BLaER1 treated with 17β-estradiol and CSF1 and Interleukin-3, amounts not matched to agents 10 nM and 100 nM (cell line): ENCODE results near the gene SLC13A4.

Experiments
- H3K27ac ChIP-seq, 11 experiments: shearing (Covaris generic); formaldehyde crosslinking; 2 replicates each; pipeline ENCODE4 v1.8.1; 2022
- H3K27me3 ChIP-seq, 11 experiments: shearing (Covaris generic); formaldehyde crosslinking; 2 replicates each; pipeline ENCODE4 v1.8.1; 2022
- H3K36me3 ChIP-seq, 11 experiments: shearing (Covaris generic); formaldehyde crosslinking; 2 replicates each; pipeline ENCODE4 v1.8.1; 2022
- H3K4me1 ChIP-seq, 10 experiments: shearing (Covaris generic); formaldehyde crosslinking; 2 replicates each; pipeline ENCODE4 v1.8.1; 2022
- H3K4me2 ChIP-seq, 11 experiments: shearing (Covaris generic); formaldehyde crosslinking; 2 replicates each; pipeline ENCODE4 v1.8.1; 2022
- H3K4me3 ChIP-seq, 10 experiments: shearing (Covaris generic); formaldehyde crosslinking; 2 replicates each; pipeline ENCODE4 v1.8.1; 2022
- H3K9ac ChIP-seq, 11 experiments: shearing (Covaris generic); formaldehyde crosslinking; 2 replicates each; pipeline ENCODE4 v1.8.1; 2022
- H3K9me3 ChIP-seq, 11 experiments: shearing (Covaris generic); formaldehyde crosslinking; replicated peaks in 1 of 11; 2 replicates each; pipeline ENCODE4 v1.8.1; 2022
- H4K20me1 ChIP-seq, 11 experiments: shearing (Covaris generic); formaldehyde crosslinking; 2 replicates each; pipeline ENCODE4 v1.8.1; 2022
- Cebpa-rat ChIP-seq, 11 experiments: shearing (Covaris generic); IDR thresholded peaks; 2 replicates each; pipeline ENCODE4 v1.8.1; 2022

Gene SLC13A4

GRCh38 chr7:135726911-135727673, 894 bp downstream of the SLC13A4 start:
- Histone ChIP-seq H3K27ac (no peak overlapping the region), H3K36me3 (no peaks in the 10 kb centered on the region), H3K4me1 (peaks cover 0 to 5% (median 0%) of the 10 kb centered on the region in 10 experiments; a peak in 1 of 20 replicates), H3K9me3 (no peaks in the 10 kb centered on the region), H3K4me2 (no peak overlapping the region), H4K20me1 (no peaks in the 10 kb centered on the region), H3K9ac (no peak overlapping the region), H3K27me3 (no peaks in the 10 kb centered on the region), H3K4me3 (no peak overlapping the region)
- TF ChIP-seq Cebpa-rat (IDR thresholded peaks at IDR 0.05): no peak

- H3K4me2 ChIP-seq: no peak overlapping the region
- no peak overlapping the region for H3K9ac ChIP-seq
- H3K27ac ChIP-seq: no peak overlapping the region
- no peak overlapping the region for H3K4me3 ChIP-seq
- peaks cover 0 to 5% (median 0%) of the 10 kb centered on the region in 10 experiments; a peak in 1 of 20 replicates for H3K4me1 ChIP-seq
- TF ChIP-seq Cebpa-rat (IDR thresholded peaks at IDR 0.05): no peak
- no peaks in the 10 kb centered on the region for H3K36me3 ChIP-seq
- H4K20me1 ChIP-seq: no peaks in the 10 kb centered on the region
- H3K27me3 ChIP-seq: no peaks in the 10 kb centered on the region
- H3K9me3 ChIP-seq: no peaks in the 10 kb centered on the region
These were observed 1.7 kb downstream of the SLC13A4 start for GRCh38 chr7:135726276-135726788.

- TF ChIP-seq Cebpa-rat (IDR thresholded peaks at IDR 0.05): no peak
- Histone ChIP-seq H3K27ac (no peak overlapping the region), H3K4me3 (no peak overlapping the region), H3K4me2 (no peak overlapping the region), H3K9me3 (no peaks in the 10 kb centered on the region), H3K36me3 (no peaks in the 10 kb centered on the region), H3K9ac (no peak overlapping the region), H3K27me3 (no peaks in the 10 kb centered on the region), H3K4me1 (peaks cover 0 to 5% (median 0%) of the 10 kb centered on the region in 10 experiments; a peak in 1 of 20 replicates), H4K20me1 (no peaks in the 10 kb centered on the region)
These were observed 4.6 kb downstream of the SLC13A4 start for GRCh38 chr7:135723411-135723810.

- no peak for TF ChIP-seq Cebpa-rat (IDR thresholded peaks at IDR 0.05)
- H3K4me2 ChIP-seq: no peak overlapping the region
- no peaks in the 10 kb centered on the region for H3K36me3 ChIP-seq
- no peaks in the 10 kb centered on the region for H4K20me1 ChIP-seq
- peaks cover 0 to under 1% (median 0%) of the 10 kb centered on the region in 10 experiments; a peak in 1 of 20 replicates for H3K4me1 ChIP-seq
- no peak overlapping the region for H3K4me3 ChIP-seq
- H3K27ac ChIP-seq: no peak overlapping the region
- no peaks in the 10 kb centered on the region for H3K9me3 ChIP-seq
- no peak overlapping the region for H3K9ac ChIP-seq
- H3K27me3 ChIP-seq: no peaks in the 10 kb centered on the region
These were observed 6.7 kb downstream of the SLC13A4 start for GRCh38 chr7:135721198-135721820.

GRCh38 chr7:135719688-135720087, 8.3 kb downstream of the SLC13A4 start:
- Histone ChIP-seq H3K36me3 (no peaks in the 10 kb centered on the region), H3K27me3 (no peaks in the 10 kb centered on the region), H4K20me1 (no peaks in the 10 kb centered on the region), H3K4me3 (no peak overlapping the region), H3K4me2 (no peak overlapping the region), H3K27ac (no peak overlapping the region), H3K9ac (no peak overlapping the region), H3K9me3 (no peaks in the 10 kb centered on the region), H3K4me1 (no peaks in the 10 kb centered on the region)
- TF ChIP-seq Cebpa-rat (IDR thresholded peaks at IDR 0.05): no peak

- Histone ChIP-seq H3K27ac (no peak overlapping the region), H3K4me3 (no peak overlapping the region), H3K27me3 (no peaks in the 10 kb centered on the region), H4K20me1 (no peaks in the 10 kb centered on the region), H3K9ac (no peak overlapping the region), H3K4me1 (no peaks in the 10 kb centered on the region), H3K36me3 (no peaks in the 10 kb centered on the region), H3K9me3 (no peaks in the 10 kb centered on the region), H3K4me2 (no peak overlapping the region)
- no peak for TF ChIP-seq Cebpa-rat (IDR thresholded peaks at IDR 0.05)
These were observed 9.1 kb downstream of the SLC13A4 start for GRCh38 chr7:135718794-135719437.

- Histone ChIP-seq H3K4me2 (no peak overlapping the region), H3K4me1 (no peaks in the 10 kb centered on the region), H3K9me3 (no peaks in the 10 kb centered on the region), H3K27me3 (no peaks in the 10 kb centered on the region), H3K36me3 (no peaks in the 10 kb centered on the region), H4K20me1 (no peaks in the 10 kb centered on the region), H3K9ac (no peak overlapping the region), H3K27ac (no peak overlapping the region), H3K4me3 (no peak overlapping the region)
- TF ChIP-seq Cebpa-rat (IDR thresholded peaks at IDR 0.05): no peak
These were observed 9.8 kb downstream of the SLC13A4 start for GRCh38 chr7:135718219-135718618.

- no peaks in the 10 kb centered on the region for H3K4me1 ChIP-seq
- H3K27me3 ChIP-seq: no peaks in the 10 kb centered on the region
- no peak overlapping the region for H3K27ac ChIP-seq
These were observed 10.3 kb downstream of the SLC13A4 start for GRCh38 chr7:135717693-135718092.

GRCh38 chr7:135716677-135717238, 11.2 kb downstream of the SLC13A4 start:
- Histone ChIP-seq H3K9me3 (no peaks in the 10 kb centered on the region), H3K4me1 (no peaks in the 10 kb centered on the region), H3K4me2 (no peak overlapping the region), H4K20me1 (no peaks in the 10 kb centered on the region), H3K36me3 (no peaks in the 10 kb centered on the region), H3K9ac (no peak overlapping the region), H3K27me3 (no peaks in the 10 kb centered on the region), H3K4me3 (no peak overlapping the region), H3K27ac (no peak overlapping the region)
- TF ChIP-seq Cebpa-rat (IDR thresholded peaks at IDR 0.05): no peak

More at GRCh38 chr7:135717693-135718092, 10.3 kb downstream of the SLC13A4 start:
- Histone ChIP-seq H3K4me2 (no peak overlapping the region), H3K4me3 (no peak overlapping the region), H3K36me3 (no peaks in the 10 kb centered on the region), H4K20me1 (no peaks in the 10 kb centered on the region), H3K9me3 (no peaks in the 10 kb centered on the region), H3K9ac (no peak overlapping the region)
- no peak for TF ChIP-seq Cebpa-rat (IDR thresholded peaks at IDR 0.05)
